Transverse colon (tissue), 4 donors: ENCODE measurements around the gene CAPN5.

ENCODE experiments used
- CTCF ChIP-seq, 5 experiments: fragments of 200-600 bp in 3 of 5; fragments of 450-650 bp in 2 of 5; sonication (generic) in 3 of 5; IDR thresholded peaks; 1 replicate in 2 of 5; 2 replicates in 3 of 5; pipeline ENCODE4 v1.5.1; 2016 to 2017; ENCODE audit warnings: antibody characterized with exemption in 5 of 5, inconsistent platforms in 3 of 5, mild to moderate bottlenecking in 2 of 5, moderate library complexity in 1 of 5
- EP300 ChIP-seq: sonication (generic); formaldehyde crosslinking; IDR thresholded peaks from one replicate; pipeline ENCODE4 v1.6.1; 2017; ENCODE audit warnings: antibody characterized with exemption, low read depth
- POLR2A ChIP-seq: fragments of 450-650 bp; IDR thresholded peaks from one replicate; pipeline ENCODE4 v1.6.1; 2016; ENCODE audit warnings: antibody characterized with exemption, mild to moderate bottlenecking, moderate library complexity
- POLR2AphosphoS5 ChIP-seq, 3 donors: sonication (generic); formaldehyde crosslinking; IDR thresholded peaks; one replicate each; pipeline ENCODE4 v1.6.1; 2016; ENCODE audit warnings: antibody characterized with exemption in 3 of 3

GRCh38 chr11:77058900-77059299 lies 7.9 kb upstream of the CAPN5 start:
- TF ChIP-seq CTCF (IDR thresholded peaks at IDR 0.05) (no peak), POLR2AphosphoS5 (IDR thresholded peaks at IDR 0.05) (no peak), POLR2A (no peak), EP300 (no peak)
